CD4-positive, alpha-beta T cell treated with Interleukin-1 beta for 1 hour (primary cell): Measurements from ENCODE around the gene ADCY2.
"Not testable (repeated sequence)": the region's sequence is repeated elsewhere in the genome, so short reads cannot be mapped to it uniquely, and the experiment has no call there.

Experiments
- DNase-seq, 2 donors: peaks; one replicate each; pipeline ENCODE4 v3.0.0-alpha.2; 2020 to 2022

ADCY2 gene

GRCh38 chr5:7396713-7397454 lies 946 bp downstream of the ADCY2 start:
- no peak for DNase-seq

- DNase-seq = no peak
These were observed 2.0 kb downstream of the ADCY2 start for GRCh38 chr5:7397937-7398336.

- DNase-seq = no peak
These were observed 2.8 kb downstream of the ADCY2 start for GRCh38 chr5:7398596-7399280.

GRCh38 chr5:7405277-7405676 lies 9.3 kb downstream of the ADCY2 start:
- no peak for DNase-seq

GRCh38 chr5:7410936-7411511 lies 15.1 kb downstream of the ADCY2 start:
- DNase-seq = no peak

GRCh38 chr5:7412409-7412808 lies 16.5 kb downstream of the ADCY2 start:
- DNase-seq = no peak

- no peak for DNase-seq
These were observed 19.2 kb downstream of the ADCY2 start for GRCh38 chr5:7415123-7415522.

- no peak for DNase-seq
These were observed 19.9 kb downstream of the ADCY2 start for GRCh38 chr5:7415587-7416535.

- DNase-seq = no peak
These were observed 22.3 kb downstream of the ADCY2 start for GRCh38 chr5:7418276-7418675.

GRCh38 chr5:7419367-7419766 lies 23.4 kb downstream of the ADCY2 start:
- no peak for DNase-seq

- DNase-seq = no peak
These were observed 23.9 kb downstream of the ADCY2 start for GRCh38 chr5:7419846-7420245.

- no peak for DNase-seq
These were observed 24.8 kb downstream of the ADCY2 start for GRCh38 chr5:7420510-7421280.

GRCh38 chr5:7422316-7423106 lies 26.6 kb downstream of the ADCY2 start:
- DNase-seq = no peak

- DNase-seq = not testable (repeated sequence)
These were observed 27.3 kb downstream of the ADCY2 start for GRCh38 chr5:7423231-7423630.

- no peak for DNase-seq
These were observed 29.9 kb downstream of the ADCY2 start for GRCh38 chr5:7425830-7426229.

- no peak for DNase-seq
These were observed 30.3 kb downstream of the ADCY2 start for GRCh38 chr5:7426284-7426683.

- DNase-seq = no peak
These were observed 39.0 kb downstream of the ADCY2 start for GRCh38 chr5:7434914-7435313.

- DNase-seq = no peak
These were observed 39.6 kb downstream of the ADCY2 start for GRCh38 chr5:7435503-7435902.

GRCh38 chr5:7436521-7436920 lies 40.6 kb downstream of the ADCY2 start:
- DNase-seq = no peak

- no peak for DNase-seq
These were observed 41.9 kb downstream of the ADCY2 start for GRCh38 chr5:7437836-7438235.

- no peak for DNase-seq
These were observed 49.1 kb downstream of the ADCY2 start for GRCh38 chr5:7445068-7445467.
